Adrenal gland (tissue), 5 donors: ENCODE results near the gene CHMP1B.

Source experiments
- CTCF ChIP-seq, 6 experiments: fragments of 450-650 bp in 4 of 6; fragments of 200-600 bp in 2 of 6; sonication (generic) in 1 of 6; IDR thresholded peaks; 1 replicate in 5 of 6; 2 replicates in 1 of 6; pipeline versions ENCODE4 v1.5.1 to v1.8.0; 2016 to 2021; ENCODE audit warnings: antibody characterized with exemption in 6 of 6, mild to moderate bottlenecking in 2 of 6, moderate library complexity in 1 of 6
- POLR2A ChIP-seq, 2 donors: fragments of 450-650 bp; IDR thresholded peaks; one replicate each; pipeline ENCODE4 v1.6.1; 2017; ENCODE audit warnings: antibody characterized with exemption in 2 of 2, mild to moderate bottlenecking in 2 of 2, moderate library complexity in 1 of 2
- donor health status: DM: no; HTN: no; CAD: no.

DNA sequence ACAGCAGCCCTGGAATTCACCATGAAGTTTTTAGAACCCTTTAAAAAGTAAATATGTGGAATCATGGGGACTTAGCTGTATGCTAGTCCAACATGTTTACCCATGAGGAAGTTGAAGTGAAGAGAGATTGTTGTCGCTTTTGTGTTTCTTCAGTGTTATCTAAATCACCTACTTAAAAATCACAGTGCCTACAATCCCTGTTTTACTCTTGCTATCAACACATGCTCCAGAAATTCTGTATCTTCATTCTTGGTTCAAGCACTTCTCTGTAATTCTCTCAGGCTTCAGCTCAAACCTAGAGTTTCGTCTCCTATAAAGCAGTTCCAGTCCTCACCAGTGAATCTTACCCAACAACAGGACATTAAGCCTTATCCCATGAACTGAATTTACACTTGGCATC lies 30.5 kb upstream of the CHMP1B start:
- TF ChIP-seq CTCF (IDR thresholded peaks at IDR 0.05) (no peak), POLR2A (IDR thresholded peaks at IDR 0.05) (no peak)
